ENCODE data around the gene RTP1.
A peak's percentile ranks its signal among the peaks of the same experiment; 100 is the strongest.

- TF ChIP-seq CTCF (conservative IDR thresholded peaks at IDR 0.05; ENCODE audit: low read depth in 2 of 2) (no peak), REST (IDR thresholded peaks at IDR 0.05; ENCODE audit: unreplicated experiment) (no peak), JUNB (IDR thresholded peaks at IDR 0.05; ENCODE audit: unreplicated experiment) (no peak), ETS1 (IDR thresholded peaks at IDR 0.05) (no peak; the same call in 1 of the 2 replicates), CREB1 (CRISPR knock-in tag; IDR thresholded peaks at IDR 0.05; ENCODE audit: low read depth) (no peak), EZH2phosphoT487 (IDR thresholded peaks at IDR 0.05; ENCODE audit: unreplicated experiment) (no peak), POLR2AphosphoS5 (IDR thresholded peaks at IDR 0.05; ENCODE audit: low read depth) (peak; percentile 83), EZH2 (IDR thresholded peaks at IDR 0.05; ENCODE audit: low read depth, unreplicated experiment) (no peak)
These were observed 15.7 kb upstream of the RTP1 start for GRCh38 chr3:187181454-187182170.
